Pancreas (tissue), 10 donors: Measurements from ENCODE around the gene PLSCR3. TPM values are rescaled to one million over a fixed set of nuclear protein-coding genes. Genes with fewer than 3 reads are reported as not detected.
A peak's percentile ranks its signal among the peaks of the same experiment; 100 is the strongest.

Source experiments
- ATAC-seq, 4 donors: fragments of 200-7000 bp; cut with Tn5 transposase; one replicate each; pipeline versions ENCODE4 v1.8.0 to v1.9.1; 2020; ENCODE audit warnings: mild to moderate bottlenecking in 4 of 4, moderate library complexity in 4 of 4
- DNase-seq, 6 donors: peaks; one replicate each; pipeline ENCODE4 v3.0.0-alpha.2; 2020
- FAIRE-seq: peaks from 2 replicates; lab custom pipeline; 2012; peaks lifted over from hg19 to GRCh38; lab: Jason Lieb, UNC
- H3K27ac ChIP-seq, 4 donors: fragments of 200-600 bp; sonication (generic); 1 replicate in 3 of 4; 2 replicates in 1 of 4; pipeline versions ENCODE4 v1.5.0 to v1.8.0; 2020
- H3K27me3 ChIP-seq, 4 donors: fragments of 200-600 bp; one replicate each; pipeline ENCODE4 v1.8.0; 2021
- H3K36me3 ChIP-seq, 3 donors: fragments of 200-600 bp; sonication (generic) in 1 of 3; one replicate each; pipeline versions ENCODE4 v1.5.0 to v1.8.0; 2020 to 2021
- H3K4me1 ChIP-seq, 3 donors: fragments of 200-600 bp; one replicate each; pipeline ENCODE4 v1.8.0; 2021
- H3K4me3 ChIP-seq, 4 donors: fragments of 200-600 bp; sonication (generic) in 2 of 4; one replicate each; pipeline versions ENCODE4 v1.5.0 to v1.8.0; 2020 to 2021
- H3K9me3 ChIP-seq, 4 donors: fragments of 200-600 bp; one replicate each; pipeline ENCODE4 v1.8.0; 2021
- WGBS, 2 donors: extraction: QIAGEN DNeasy Blood & Tissue Kit; methylation state at CpG; one replicate each; pipeline ENCODE4 v1.1.7; 2013; 5-methylcytosine and 5-hydroxymethylcytosine counted together
- intact Hi-C, 3 donors: fragments of 100-400 bp; cut with DNase I; formaldehyde crosslinking; loops; one replicate each; pipeline versions ENCODE4 v1.11.1 to v1.14.2; 2022
- polyA plus RNA-seq, 2 donors: library from polyadenylated mRNA; stranded (reverse); fragments of 200-250 nt; gene quantifications; one replicate each; pipeline ENCODE4 v1.2.3, GENCODE V29; 2013
- total RNA-seq, 6 donors: library from RNA; stranded (reverse); fragmentation: NEBNext Ultra II Directional in 4 of 6; extraction: Animal tissue kit (Norgen Biotek cat#: 25700) in 4 of 6; gene quantifications; one replicate each; pipeline versions ENCODE4 v1.2.1 to v1.2.4, GENCODE V29; 2021 to 2023
- TF ChIP-seq, protein P1 (sequence below), 4 donors: fragments of 200-600 bp; sonication (generic) in 3 of 4; IDR thresholded peaks; one replicate each; pipeline versions ENCODE4 v1.5.0 to v1.8.0; 2021; ENCODE audit warnings: antibody characterized with exemption in 4 of 4
- donor health status: healthy with polysubstance abuse.
- donor health status: DM: no; HTN: no; CAD: no; lungs with moderate emphysema.
- donor health status: DM: no; HTN: no; CAD: no.
- donor health status: control.
- donor health status: control.
- donor health status: Bipolar disorder and iron deficiency.
- donor health status: DM: yes; HTN: yes; CAD: no.
- donor health status: DM: no; HTN: no; CAD: no.
- donor health status: DM: no; HTN: no; CAD: no.
- donor health status: DM: yes; HTN: yes; CAD: no.

Gene PLSCR3
- total and polyA plus RNA-seq, 8 donors, result 6.5 to 20.1 (median 9.9) TPM

DNA sequence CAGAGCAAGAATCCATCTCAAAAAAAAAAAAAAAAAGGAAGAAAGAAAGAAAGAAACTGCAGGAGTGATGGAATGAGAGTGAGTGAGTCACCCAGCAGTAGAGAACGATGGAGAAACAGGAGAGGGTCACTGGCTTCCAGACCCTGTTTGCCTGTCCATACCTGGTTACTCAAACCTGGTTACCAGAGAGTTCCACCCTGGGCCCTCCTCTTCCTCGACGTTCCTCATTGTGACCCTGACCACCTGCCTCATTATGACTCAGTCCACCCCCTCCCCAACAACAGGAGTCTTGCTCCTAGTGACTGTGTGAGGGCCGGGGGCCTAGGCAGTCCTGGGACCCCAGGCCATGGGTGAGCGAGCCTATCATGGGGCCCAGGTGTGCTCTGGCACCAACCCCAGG, 34.2 kb upstream of the PLSCR3 start, which contains the start of gene SPEM3:
Gene SPEM3, plus strand, starts transcription at position 301 of the 400 bp plus-strand sequence. Its CDS starts 46 bp downstream, at position 347.
- H3K27ac ChIP-seq, result no peak within 1 kb of the TSS
- ATAC-seq (no peak), DNase-seq (no peak), FAIRE-seq (no peak)
- no peak within 1 kb of the TSS for H3K4me3 ChIP-seq
- intact Hi-C loops, result no loop called here
- no peaks in the 10 kb centered on the region for H3K36me3 ChIP-seq
- TF ChIP-seq, protein P1, sequence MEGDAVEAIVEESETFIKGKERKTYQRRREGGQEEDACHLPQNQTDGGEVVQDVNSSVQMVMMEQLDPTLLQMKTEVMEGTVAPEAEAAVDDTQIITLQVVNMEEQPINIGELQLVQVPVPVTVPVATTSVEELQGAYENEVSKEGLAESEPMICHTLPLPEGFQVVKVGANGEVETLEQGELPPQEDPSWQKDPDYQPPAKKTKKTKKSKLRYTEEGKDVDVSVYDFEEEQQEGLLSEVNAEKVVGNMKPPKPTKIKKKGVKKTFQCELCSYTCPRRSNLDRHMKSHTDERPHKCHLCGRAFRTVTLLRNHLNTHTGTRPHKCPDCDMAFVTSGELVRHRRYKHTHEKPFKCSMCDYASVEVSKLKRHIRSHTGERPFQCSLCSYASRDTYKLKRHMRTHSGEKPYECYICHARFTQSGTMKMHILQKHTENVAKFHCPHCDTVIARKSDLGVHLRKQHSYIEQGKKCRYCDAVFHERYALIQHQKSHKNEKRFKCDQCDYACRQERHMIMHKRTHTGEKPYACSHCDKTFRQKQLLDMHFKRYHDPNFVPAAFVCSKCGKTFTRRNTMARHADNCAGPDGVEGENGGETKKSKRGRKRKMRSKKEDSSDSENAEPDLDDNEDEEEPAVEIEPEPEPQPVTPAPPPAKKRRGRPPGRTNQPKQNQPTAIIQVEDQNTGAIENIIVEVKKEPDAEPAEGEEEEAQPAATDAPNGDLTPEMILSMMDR (IDR thresholded peaks at IDR 0.05), result no peak
- no peaks in the 10 kb centered on the region for H3K4me1 ChIP-seq
- no peaks in the 10 kb centered on the region for H3K27me3 ChIP-seq
- 46 to 64% methylated on average over 5 of the region's 5 CpGs for WGBS, 2 donors
- no peaks in the 10 kb centered on the region for H3K9me3 ChIP-seq

DNA sequence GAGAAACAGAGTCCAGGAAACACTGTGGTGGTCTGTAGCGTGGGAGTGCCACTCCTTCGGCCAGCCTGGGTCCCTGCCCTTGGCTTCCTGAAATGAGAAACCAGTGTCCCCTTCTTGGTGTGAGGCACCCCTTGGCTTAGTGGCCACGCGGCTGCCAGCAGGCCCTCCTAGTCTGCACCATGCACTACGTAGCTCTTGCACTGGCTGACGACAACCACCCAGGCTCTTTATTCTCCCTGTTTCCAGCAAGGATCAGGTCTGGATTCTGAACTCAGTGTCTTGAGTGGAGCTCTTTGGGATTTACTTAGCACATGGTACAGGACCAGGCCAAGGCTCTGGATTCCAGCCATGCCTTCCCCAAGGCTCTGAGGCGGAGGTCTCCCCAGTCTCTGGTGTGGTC, 33.2 kb upstream of the PLSCR3 start:
- Histone ChIP-seq H3K9me3 (no peaks in the 10 kb centered on the region), H3K4me1 (no peaks in the 10 kb centered on the region), H3K27me3 (no peaks in the 10 kb centered on the region), H3K4me3 (no peak overlapping the region), H3K36me3 (no peaks in the 10 kb centered on the region), H3K27ac (no peak overlapping the region)
- FAIRE-seq, result no peak
- DNase-seq, result no peak
- ATAC-seq, result no peak
- TF ChIP-seq, protein P1 (IDR thresholded peaks at IDR 0.05), result no peak
- 89 to 92% methylated on average over 7 of the region's 7 CpGs for WGBS, 2 donors
- intact Hi-C loops, result no loop called here

DNA sequence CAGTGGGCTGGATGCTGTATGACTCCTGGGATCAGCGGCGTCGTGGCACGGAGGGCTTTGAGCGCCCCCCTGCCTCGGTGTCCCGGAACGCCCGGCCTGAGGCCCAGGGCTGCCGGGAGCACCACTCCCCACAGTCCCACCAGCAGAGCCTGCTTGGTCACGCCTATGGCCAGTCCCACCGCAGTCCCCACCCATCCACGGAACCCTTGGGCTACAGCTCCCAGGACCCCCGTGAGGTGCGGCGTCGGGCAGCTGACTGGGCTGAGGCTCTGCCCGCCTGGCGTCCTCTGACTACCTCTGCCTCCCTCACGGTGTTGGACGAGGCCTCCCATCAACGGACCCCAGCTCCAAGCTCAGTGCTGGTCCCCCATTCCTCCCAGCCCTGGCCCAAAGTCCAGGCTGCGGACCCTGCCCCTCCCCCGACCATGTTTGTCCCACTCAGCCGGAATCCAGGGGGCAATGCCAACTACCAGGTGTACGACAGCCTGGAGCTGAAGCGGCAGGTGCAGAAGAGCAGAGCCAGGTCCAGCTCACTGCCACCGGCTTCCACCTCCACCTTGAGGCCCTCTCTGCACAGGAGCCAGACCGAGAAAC, 32.7 kb upstream of the PLSCR3 start:
- FAIRE-seq (no peak), ATAC-seq (no peak), DNase-seq (peak in 2 of 6 donors; percentile 36 to 71)
- Histone ChIP-seq H3K4me3 (no peak overlapping the region), H3K27ac (no peak overlapping the region), H3K27me3 (no peaks in the 10 kb centered on the region), H3K4me1 (no peaks in the 10 kb centered on the region), H3K36me3 (no peaks in the 10 kb centered on the region), H3K9me3 (no peaks in the 10 kb centered on the region)
- TF ChIP-seq, protein P1 (IDR thresholded peaks at IDR 0.05), result no peak
- intact Hi-C loops, result no loop called here
- 84 to 92% methylated on average over 29 of the region's 29 CpGs for WGBS, 2 donors

DNA sequence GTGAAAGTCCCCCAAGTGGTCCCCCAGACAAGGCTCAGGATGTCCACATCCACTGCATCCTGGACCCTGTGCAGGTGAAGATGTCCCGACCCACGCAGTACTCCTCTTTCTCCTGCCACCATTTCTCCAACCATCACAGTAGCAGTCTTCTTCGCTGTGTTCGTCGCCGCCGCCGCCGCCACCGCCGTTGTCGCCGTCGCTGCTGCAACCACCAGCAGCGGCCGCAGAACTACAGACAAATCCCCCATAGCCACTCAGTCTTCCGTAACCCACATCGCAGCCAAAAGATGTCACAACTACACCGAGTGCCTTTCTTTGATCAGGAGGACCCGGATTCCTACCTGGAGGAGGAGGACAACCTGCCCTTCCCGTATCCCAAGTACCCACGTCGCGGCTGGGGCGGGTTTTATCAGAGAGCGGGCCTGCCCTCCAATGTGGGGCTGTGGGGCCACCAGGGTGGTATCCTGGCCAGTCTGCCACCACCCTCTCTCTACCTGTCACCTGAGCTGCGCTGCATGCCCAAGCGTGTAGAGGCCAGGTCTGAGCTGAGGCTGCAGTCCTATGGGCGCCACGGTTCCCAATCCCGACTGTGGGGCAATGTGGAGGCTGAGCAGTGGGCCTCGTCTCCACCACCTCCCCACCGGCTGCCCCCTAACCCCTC, 32.0 kb upstream of the PLSCR3 start:
- Histone ChIP-seq H3K36me3 (no peaks in the 10 kb centered on the region), H3K27ac (no peak overlapping the region), H3K4me3 (no peak overlapping the region), H3K9me3 (no peaks in the 10 kb centered on the region), H3K27me3 (no peaks in the 10 kb centered on the region), H3K4me1 (no peaks in the 10 kb centered on the region)
- ATAC-seq (no peak), DNase-seq (peak in 1 of 6 donors; percentile 30), FAIRE-seq (no peak)
- WGBS, 2 donors, result 87 to 90% methylated on average over 33 of the region's 33 CpGs
- TF ChIP-seq, protein P1 (IDR thresholded peaks at IDR 0.05), result no peak
- intact Hi-C loops, result no loop called here

DNA sequence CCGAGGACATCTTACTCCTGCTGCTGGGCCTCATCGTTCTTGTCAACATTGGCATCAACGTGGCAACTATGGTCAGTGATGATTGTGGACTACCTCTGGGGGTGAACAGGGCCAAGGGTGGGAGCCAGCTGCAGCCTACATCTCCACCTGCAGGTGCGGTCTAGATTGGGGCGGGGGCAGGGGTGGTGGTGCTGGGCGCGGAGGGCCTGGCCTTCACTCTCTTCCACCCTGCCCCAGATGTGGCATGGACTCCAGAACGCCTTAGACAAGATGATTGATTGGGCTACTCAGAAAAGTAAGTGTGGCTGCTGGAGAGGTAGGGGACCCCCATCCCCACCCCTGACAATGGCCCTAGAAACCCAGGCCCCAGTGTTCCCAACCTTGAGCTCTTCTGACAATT, 31.4 kb upstream of the PLSCR3 start:
- DNase-seq, result no peak
- Histone ChIP-seq H3K4me1 (no peaks in the 10 kb centered on the region), H3K27ac (no peak overlapping the region), H3K9me3 (no peaks in the 10 kb centered on the region), H3K36me3 (no peaks in the 10 kb centered on the region), H3K4me3 (no peak overlapping the region), H3K27me3 (no peaks in the 10 kb centered on the region)
- 78 to 81% methylated on average over 8 of the region's 8 CpGs for WGBS, 2 donors
- ATAC-seq, result no peak
- intact Hi-C loops, result no loop called here
- TF ChIP-seq, protein P1 (IDR thresholded peaks at IDR 0.05), result no peak
- no peak for FAIRE-seq
